Measurements from ENCODE around the gene ZNF654. TPM values are rescaled to one million over a fixed set of nuclear protein-coding genes. Genes with fewer than 3 reads are reported as not detected.
"Not testable (repeated sequence)": the region's sequence is repeated elsewhere in the genome, so short reads cannot be mapped to it uniquely, and the experiment has no call there.

ZNF654 gene
- total and polyA plus RNA-seq, 8 donors = 1.7 to 11.0 (median 5.1) TPM

DNA sequence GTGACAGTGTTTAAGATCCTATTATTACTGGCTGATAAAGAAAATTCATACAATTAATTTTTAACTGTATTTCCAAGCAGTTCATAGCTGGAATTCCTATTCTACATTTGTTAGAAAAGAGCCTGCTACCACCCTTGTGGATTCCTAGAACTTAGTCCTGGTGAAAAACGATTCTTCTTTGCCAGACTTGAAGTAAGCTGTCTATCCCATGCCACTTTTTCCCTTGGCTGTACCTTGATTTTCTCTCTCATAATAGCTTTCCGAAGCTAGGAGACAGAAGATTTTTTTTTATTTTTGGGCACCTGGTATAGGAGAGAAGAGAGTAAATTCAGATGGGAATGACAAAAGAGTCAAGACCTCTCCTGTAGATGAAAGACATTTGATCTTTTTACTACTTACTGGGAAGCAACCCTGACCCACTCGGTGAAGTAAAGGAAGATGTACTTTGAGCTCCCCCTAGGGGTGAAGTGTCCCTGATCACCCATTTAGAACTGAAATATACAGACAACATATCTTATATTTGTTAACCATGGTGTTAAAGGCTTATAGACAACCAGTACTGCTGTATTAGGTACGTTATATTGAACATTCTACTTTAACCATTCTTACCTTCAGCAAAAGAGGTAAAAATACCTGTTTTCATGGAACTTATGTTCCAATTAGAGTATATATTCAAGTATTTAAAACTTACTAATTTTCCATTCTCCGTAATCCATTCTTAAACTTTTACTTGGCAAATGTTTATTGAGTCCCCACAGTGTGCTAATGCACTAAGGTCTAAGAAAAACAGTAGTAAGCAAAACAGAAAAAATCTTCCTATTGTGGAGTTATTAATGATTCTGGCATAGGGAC, 54.5 kb downstream of the ZNF654 start:
- no peaks in the 10 kb centered on the region for H3K9me3 ChIP-seq
- no peaks in the 10 kb centered on the region for H3K27me3 ChIP-seq
- peak; percentile 83 for FAIRE-seq
- H3K27ac ChIP-seq = no peak overlapping the region
- peak in 3 of 6 donors; percentile 34 to 53 (median 41) for DNase-seq
- no peaks in the 10 kb centered on the region for H3K4me1 ChIP-seq
- TF ChIP-seq, protein P1, sequence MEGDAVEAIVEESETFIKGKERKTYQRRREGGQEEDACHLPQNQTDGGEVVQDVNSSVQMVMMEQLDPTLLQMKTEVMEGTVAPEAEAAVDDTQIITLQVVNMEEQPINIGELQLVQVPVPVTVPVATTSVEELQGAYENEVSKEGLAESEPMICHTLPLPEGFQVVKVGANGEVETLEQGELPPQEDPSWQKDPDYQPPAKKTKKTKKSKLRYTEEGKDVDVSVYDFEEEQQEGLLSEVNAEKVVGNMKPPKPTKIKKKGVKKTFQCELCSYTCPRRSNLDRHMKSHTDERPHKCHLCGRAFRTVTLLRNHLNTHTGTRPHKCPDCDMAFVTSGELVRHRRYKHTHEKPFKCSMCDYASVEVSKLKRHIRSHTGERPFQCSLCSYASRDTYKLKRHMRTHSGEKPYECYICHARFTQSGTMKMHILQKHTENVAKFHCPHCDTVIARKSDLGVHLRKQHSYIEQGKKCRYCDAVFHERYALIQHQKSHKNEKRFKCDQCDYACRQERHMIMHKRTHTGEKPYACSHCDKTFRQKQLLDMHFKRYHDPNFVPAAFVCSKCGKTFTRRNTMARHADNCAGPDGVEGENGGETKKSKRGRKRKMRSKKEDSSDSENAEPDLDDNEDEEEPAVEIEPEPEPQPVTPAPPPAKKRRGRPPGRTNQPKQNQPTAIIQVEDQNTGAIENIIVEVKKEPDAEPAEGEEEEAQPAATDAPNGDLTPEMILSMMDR (IDR thresholded peaks at IDR 0.05) = peak; percentile 21 to 60 (median 53)
- ATAC-seq = peak; percentile 80 to 98 (median 94)
- no peak overlapping the region for H3K4me3 ChIP-seq
- intact Hi-C loops (cut with DNase I) = no loop called here
- H3K36me3 ChIP-seq = no peaks in the 10 kb centered on the region
- WGBS, 2 donors = 31 to 38% methylated on average over 5 of the region's 5 CpGs

DNA sequence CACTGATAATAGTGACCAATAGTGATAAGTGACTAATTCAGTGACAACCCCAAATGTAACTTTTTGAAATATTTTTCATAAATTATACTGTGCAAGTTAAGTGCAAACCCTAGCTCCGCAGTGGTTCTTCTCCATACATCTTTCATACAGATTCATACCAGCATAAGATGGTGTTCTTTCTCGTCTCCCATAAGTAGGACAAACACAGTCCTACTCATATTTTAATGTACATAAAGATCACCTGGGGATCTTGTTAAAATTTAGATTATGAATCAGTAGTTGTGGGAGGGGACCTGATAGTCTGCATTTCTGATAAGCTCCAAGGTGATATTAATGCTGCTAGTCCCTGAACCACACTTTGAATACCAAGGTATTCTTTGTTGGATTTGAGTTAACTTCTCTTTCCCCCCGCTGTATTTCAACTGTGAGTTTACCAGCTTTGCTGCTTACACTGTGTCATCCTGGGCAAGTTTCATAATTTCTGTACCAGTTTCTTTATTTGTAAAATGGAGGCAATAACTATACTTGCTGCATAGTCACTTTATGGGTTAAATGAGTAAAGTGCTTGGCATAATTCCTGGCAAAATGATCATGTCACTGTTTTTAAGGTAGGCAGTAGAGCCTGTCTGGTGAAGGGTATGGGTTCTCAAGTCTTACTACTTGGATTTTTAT, 56.0 kb downstream of the ZNF654 start:
- ATAC-seq = no peak
- no peak overlapping the region for H3K27ac ChIP-seq
- FAIRE-seq = no peak
- intact Hi-C loops (cut with DNase I) = no loop called here
- TF ChIP-seq, protein P1 (IDR thresholded peaks at IDR 0.05) = no peak
- H3K4me3 ChIP-seq = no peak overlapping the region
- H3K9me3 ChIP-seq = no peaks in the 10 kb centered on the region
- H3K27me3 ChIP-seq = no peaks in the 10 kb centered on the region
- 92 to 94% methylated on average over 3 of the region's 3 CpGs for WGBS, 2 donors
- no peaks in the 10 kb centered on the region for H3K4me1 ChIP-seq
- no peak for DNase-seq
- no peaks in the 10 kb centered on the region for H3K36me3 ChIP-seq

DNA sequence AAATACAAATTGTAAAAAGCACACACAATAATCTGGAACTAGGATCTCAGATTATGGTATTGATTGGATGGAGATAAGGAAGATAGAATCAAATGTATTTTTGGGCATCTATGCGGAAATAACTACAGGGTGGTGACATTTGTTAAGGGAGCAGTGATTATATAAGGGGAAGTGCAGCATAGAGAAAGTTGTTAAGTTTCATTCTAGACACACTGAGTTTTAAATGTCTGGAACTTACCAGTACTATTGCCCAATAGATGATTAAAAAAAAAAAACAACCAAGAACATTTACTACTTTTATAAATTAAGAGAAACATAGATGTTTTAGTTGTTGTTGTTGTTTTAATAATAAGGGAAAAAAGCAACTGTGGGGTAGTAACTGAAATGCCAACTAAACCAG, 58.6 kb downstream of the ZNF654 start:
- 27 to 30% methylated on average over 1 of the region's 1 CpG for WGBS, 2 donors
- ATAC-seq (no peak), DNase-seq (no peak), FAIRE-seq (no peak)
- Histone ChIP-seq H3K36me3 (no peaks in the 10 kb centered on the region), H3K9me3 (no peaks in the 10 kb centered on the region), H3K27ac (no peak overlapping the region), H3K4me1 (no peaks in the 10 kb centered on the region), H3K4me3 (no peak overlapping the region), H3K27me3 (no peaks in the 10 kb centered on the region)
- intact Hi-C loops (cut with DNase I) = no loop called here
- TF ChIP-seq, protein P1 (IDR thresholded peaks at IDR 0.05) = no peak

DNA sequence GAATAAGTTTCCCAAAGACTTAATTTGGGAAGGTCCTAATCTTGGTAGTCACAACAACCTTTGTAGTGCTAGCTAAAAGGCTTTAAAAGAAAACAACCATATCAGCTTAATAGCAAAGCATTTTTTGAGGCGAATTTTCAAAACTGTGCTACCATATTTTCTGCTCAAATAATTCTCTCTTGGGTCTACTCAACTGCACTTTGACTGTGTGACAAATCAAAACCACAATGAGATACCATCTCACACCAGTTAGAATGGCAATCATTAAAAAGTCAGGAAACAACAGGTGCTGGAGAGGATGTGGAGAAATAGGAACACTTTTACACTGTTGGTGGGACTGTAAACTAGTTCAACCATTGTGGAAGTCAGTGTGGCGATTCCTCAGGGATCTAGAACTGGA, 59.5 kb downstream of the ZNF654 start:
- H3K27ac ChIP-seq; DNase-seq; FAIRE-seq; H3K4me1 ChIP-seq; ATAC-seq; intact Hi-C loops (cut with DNase I); H3K36me3 ChIP-seq; H3K4me3 ChIP-seq; H3K27me3 ChIP-seq; H3K9me3 ChIP-seq: not testable (repeated sequence)
- 98 to 99% methylated on average over 1 of the region's 2 CpGs for WGBS, 2 donors

DNA sequence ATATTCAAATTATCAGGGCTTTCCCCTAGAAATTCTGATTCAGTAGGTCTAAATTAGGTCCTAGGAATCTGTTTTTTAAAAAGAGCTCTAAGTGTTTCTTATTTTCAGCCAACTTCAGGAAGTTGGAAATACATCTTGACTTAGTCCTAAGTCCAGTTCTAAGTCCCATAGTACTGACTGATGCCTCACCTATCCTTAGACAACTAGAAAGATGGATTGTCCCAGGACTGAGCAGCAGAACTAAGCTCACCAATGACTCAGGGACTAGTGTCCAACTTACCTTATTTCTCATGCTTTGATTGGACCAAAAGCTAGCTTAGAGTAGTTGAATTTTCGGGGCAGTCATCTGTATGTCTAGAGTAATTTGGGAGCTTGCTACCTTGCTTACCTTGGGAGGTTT, 64.5 kb downstream of the ZNF654 start:
- DNase-seq (no peak), ATAC-seq (no peak), FAIRE-seq (no peak)
- no peaks in the 10 kb centered on the region for H3K9me3 ChIP-seq
- H3K27ac ChIP-seq = no peak overlapping the region
- H3K4me1 ChIP-seq = no peaks in the 10 kb centered on the region
- intact Hi-C loops (cut with DNase I) = no loop called here
- 97 to 98% methylated on average over 1 of the region's 1 CpG for WGBS, 2 donors
- no peaks in the 10 kb centered on the region for H3K36me3 ChIP-seq
- TF ChIP-seq, protein P1 (IDR thresholded peaks at IDR 0.05) = no peak
- no peaks in the 10 kb centered on the region for H3K27me3 ChIP-seq
- H3K4me3 ChIP-seq = no peak overlapping the region

All from pancreas (tissue), 10 donors.